T-helper 2 cell treated with Interferon-gamma antibody and Interleukin-4, amounts not matched to agents 100 ng/mL and 5 ng/mL, for 36 hours (primary cell): Measurements from ENCODE around the gene RAPGEF3. TPM values are rescaled to one million over a fixed set of nuclear protein-coding genes. Genes with fewer than 3 reads are reported as not detected.

Source experiments
- intact Hi-C: fragments of 100-400 bp; cut with micrococcal nuclease; formaldehyde crosslinking; loops from one replicate; pipeline ENCODE4 v1.15.1; 2023
- total RNA-seq: library from RNA; stranded (reverse); gene quantifications from 2 replicates; pipeline ENCODE4 v1.2.3, GENCODE V29; 2022

Gene RAPGEF3
- 0.20 TPM in 2 replicates for total RNA-seq

- intact Hi-C loops, result loop anchor here (2.0 to 5.0 kb wide), 2 partner anchors 20 to 203 kb away; partner anchors contain the start of gene TMEM106C
These were observed at the start of gene RAPGEF3 for GRCh38 chr12:47758834-47759690. TSS of gene RAPGEF3 (minus strand) at chr12:47758880. CDS start at chr12:47758556, 324 bp downstream.

- intact Hi-C loops, result loop anchor here (1.0 to 2.0 kb wide), 2 partner anchors 10 to 29 kb away; no protein-coding TSS in a partner anchor
These were observed 49.4 kb upstream of the RAPGEF3 start for GRCh38 chr12:47808050-47808449.

- intact Hi-C loops, result no loop called here
These were observed 48.7 kb upstream of the RAPGEF3 start for GRCh38 chr12:47807338-47807737.

- intact Hi-C loops, result no loop called here
These were observed 46.7 kb upstream of the RAPGEF3 start for GRCh38 chr12:47805417-47805816.

GRCh38 chr12:47804171-47804570 is 45.5 kb upstream of the RAPGEF3 start:
- intact Hi-C loops, result no loop called here

- intact Hi-C loops, result no loop called here
These were observed 44.7 kb upstream of the RAPGEF3 start for GRCh38 chr12:47803191-47803875.

- intact Hi-C loops, result no loop called here
These were observed 43.6 kb upstream of the RAPGEF3 start for GRCh38 chr12:47802312-47802711.

GRCh38 chr12:47801904-47802246 is 43.2 kb upstream of the RAPGEF3 start:
- intact Hi-C loops, result no loop called here

- intact Hi-C loops, result no loop called here
These were observed 42.7 kb upstream of the RAPGEF3 start for GRCh38 chr12:47801170-47801903.

GRCh38 chr12:47800582-47800981 is 41.9 kb upstream of the RAPGEF3 start:
- intact Hi-C loops, result no loop called here

GRCh38 chr12:47799357-47799955 is 40.8 kb upstream of the RAPGEF3 start:
- intact Hi-C loops, result no loop called here

GRCh38 chr12:47798382-47798948 is 39.8 kb upstream of the RAPGEF3 start:
- intact Hi-C loops, result no loop called here

GRCh38 chr12:47797441-47797840 is 38.8 kb upstream of the RAPGEF3 start:
- intact Hi-C loops, result loop anchor here (1.0 kb wide), 1 partner anchor 40 kb away; no protein-coding TSS in a partner anchor

- intact Hi-C loops, result no loop called here
These were observed 37.2 kb upstream of the RAPGEF3 start for GRCh38 chr12:47795814-47796411.

- intact Hi-C loops, result no loop called here
These were observed 36.6 kb upstream of the RAPGEF3 start for GRCh38 chr12:47795121-47795813.

- intact Hi-C loops, result no loop called here
These were observed 36.0 kb upstream of the RAPGEF3 start for GRCh38 chr12:47794679-47795078.

- intact Hi-C loops, result no loop called here
These were observed 34.5 kb upstream of the RAPGEF3 start for GRCh38 chr12:47793015-47793681.

GRCh38 chr12:47791874-47792273 is 33.2 kb upstream of the RAPGEF3 start:
- intact Hi-C loops, result no loop called here

- intact Hi-C loops, result no loop called here
These were observed 32.7 kb upstream of the RAPGEF3 start for GRCh38 chr12:47791351-47791746.
